NCI-H774 (cell line): Measurements from ENCODE around the gene NPHS1.

Source experiments
- DNase-seq: peaks from one replicate; lab custom pipeline; 2025; lab: John Stamatoyannopoulos, UW

Gene NPHS1

GRCh38 chr19:35787227-35787799, 65.0 kb downstream of the NPHS1 start:
- no peak for DNase-seq

GRCh38 chr19:35786299-35787160, 65.8 kb downstream of the NPHS1 start:
- DNase-seq = no peak

DNA sequence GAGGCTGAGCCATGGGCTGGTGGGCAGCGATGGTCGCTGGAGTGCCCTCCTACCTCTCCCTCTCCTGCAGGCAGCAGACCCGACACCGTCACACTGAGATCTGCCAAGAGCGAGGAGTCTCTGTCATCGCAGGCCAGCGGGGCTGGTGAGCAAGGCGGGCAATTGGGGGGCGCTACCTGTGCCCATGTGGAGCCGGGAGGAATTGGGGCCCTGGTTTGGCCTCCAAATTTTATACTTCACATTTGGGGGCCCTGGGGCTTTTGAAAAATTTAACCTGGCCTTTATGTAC, 67.0 kb downstream of the NPHS1 start:
- DNase-seq = no peak

DNA sequence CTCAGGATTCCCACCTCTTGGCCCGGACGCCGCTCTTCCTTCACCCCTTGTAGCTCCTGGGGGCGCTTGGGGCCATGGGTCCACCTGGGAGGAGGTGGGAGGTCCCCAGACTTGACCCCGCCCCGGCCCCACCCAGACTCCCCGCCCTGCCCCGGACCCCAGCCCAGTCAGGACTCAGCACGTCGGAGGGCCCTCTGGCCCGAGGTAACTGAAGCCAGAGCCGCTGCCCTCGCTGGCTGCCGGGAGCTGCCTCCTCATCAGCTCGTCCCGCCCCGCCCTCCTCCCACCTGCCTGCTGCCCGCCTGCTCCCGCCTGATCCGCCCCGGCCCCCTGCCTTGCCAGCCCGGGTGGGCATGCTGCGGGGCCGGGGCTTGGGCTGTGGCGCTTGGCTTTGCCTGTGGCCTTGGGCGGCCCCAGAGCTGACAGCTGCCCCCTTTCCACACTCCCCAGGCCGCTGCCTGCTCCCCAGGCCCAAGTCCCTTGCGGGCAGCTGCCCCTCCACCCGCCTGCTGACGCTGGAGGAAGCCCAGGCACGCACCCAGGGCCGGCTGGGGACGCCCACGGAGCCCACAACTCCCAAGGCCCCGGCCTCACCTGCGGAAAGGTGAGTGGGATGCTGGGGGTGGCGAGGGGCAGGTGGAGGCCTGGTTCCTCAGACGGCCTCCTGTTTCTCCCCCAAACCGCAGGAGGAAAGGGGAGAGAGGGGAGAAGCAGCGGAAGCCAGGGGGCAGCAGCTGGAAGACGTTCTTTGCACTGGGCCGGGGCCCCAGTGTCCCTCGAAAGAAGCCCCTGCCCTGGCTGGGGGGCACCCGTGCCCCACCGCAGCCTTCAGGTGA, 67.6 kb downstream of the NPHS1 start:
- DNase-seq = no peak

- no peak for DNase-seq
Measured at GRCh38 chr19:35783469-35784434, 68.6 kb downstream of the NPHS1 start.

DNA sequence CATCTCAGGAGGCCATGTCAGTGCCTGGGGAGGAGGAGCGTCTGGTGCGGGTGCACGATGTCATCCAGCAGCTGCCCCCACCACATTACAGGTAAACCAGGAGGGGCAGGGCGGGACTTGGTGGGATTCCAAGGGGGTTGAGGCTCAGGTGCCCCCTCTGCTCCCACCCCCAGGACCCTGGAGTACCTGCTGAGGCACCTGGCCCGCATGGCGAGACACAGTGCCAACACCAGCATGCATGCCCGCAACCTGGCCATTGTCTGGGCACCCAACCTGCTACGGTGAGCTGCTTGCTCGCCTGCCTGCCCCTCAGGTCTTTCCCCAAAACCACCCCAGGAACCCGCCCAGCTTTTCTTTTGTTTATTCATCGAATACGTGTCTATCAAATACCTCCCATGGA, 69.7 kb downstream of the NPHS1 start:
- no peak for DNase-seq

DNA sequence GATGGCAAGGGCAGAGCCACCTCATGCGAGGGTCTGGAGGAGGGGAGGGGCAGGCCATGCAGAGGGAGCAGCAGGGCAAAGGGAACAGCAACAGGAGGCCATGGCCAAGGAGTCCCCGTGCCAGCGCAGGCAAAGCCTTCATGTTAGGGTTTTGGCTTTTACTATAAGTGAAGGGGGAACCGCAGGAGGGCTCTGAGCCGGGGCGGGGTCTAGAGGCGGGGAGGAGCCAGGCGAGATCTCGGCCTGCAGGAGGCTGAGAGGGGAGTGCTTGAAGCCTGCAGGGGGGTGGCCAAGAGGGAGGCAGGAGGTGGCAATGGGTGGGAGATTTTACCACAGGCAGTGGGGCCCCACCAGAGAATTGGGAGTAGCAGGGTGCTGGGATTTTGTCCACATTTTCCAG, 70.7 kb downstream of the NPHS1 start:
- no peak for DNase-seq

- no peak for DNase-seq
Measured at GRCh38 chr19:35780717-35781116, 71.6 kb downstream of the NPHS1 start.

DNA sequence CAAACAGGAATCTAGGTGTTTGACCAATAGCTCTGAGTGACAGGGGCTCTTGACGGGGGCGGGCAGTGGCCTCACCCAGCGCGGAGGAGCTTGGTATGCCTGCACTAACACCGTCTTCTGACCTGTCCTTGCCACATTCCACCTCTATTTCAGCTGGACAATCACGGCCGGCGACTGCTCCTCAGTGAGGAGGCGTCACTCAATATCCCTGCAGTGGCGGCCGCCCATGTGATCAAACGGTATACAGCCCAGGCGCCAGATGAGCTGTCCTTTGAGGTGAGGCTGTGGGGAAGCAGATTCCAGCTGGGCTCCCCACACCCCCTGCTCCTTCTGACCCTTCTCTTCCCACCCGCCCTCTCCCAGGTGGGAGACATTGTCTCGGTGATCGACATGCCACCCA, 72.2 kb downstream of the NPHS1 start:
- no peak for DNase-seq

- DNase-seq = no peak
Measured at GRCh38 chr19:35779033-35779432, 73.3 kb downstream of the NPHS1 start.

- DNase-seq = no peak
Measured at GRCh38 chr19:35777961-35778360, 74.3 kb downstream of the NPHS1 start.

DNA sequence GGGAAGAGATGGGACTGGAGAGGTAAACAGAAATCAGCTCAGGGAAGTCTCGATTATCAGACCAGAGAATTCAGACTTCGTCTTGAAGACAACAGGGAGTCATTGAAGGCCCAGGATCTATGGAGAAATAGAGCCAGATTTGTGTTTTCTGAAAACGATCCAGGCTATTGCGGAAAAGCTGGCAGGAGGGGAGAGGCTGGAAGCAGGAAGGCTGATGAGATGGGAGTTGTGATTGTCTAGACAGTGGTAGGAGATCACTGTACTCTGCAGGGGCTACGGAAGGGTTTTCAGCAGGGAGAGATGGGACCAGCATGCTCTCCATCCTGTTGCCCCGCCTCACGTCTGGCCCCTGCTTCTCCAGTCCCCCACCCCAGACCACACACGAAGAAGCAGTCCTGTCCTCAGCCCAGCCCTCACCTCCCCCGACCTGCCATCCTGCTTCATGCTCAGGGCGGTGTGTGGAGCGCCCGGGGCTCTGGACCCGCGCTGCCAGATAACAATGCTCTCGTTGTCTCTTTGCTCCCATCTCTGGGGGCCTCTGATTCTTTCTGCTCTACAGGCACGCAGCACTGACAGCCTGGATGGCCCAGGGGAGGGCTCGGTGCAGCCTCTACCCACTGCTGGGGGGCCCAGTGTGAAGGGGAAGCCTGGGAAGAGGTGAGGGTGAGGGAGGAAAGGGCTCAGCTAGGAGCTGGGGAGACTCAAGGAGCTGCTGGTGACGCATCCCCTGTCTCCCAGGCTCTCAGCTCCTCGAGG, 75.0 kb downstream of the NPHS1 start:
- DNase-seq = no peak

DNA sequence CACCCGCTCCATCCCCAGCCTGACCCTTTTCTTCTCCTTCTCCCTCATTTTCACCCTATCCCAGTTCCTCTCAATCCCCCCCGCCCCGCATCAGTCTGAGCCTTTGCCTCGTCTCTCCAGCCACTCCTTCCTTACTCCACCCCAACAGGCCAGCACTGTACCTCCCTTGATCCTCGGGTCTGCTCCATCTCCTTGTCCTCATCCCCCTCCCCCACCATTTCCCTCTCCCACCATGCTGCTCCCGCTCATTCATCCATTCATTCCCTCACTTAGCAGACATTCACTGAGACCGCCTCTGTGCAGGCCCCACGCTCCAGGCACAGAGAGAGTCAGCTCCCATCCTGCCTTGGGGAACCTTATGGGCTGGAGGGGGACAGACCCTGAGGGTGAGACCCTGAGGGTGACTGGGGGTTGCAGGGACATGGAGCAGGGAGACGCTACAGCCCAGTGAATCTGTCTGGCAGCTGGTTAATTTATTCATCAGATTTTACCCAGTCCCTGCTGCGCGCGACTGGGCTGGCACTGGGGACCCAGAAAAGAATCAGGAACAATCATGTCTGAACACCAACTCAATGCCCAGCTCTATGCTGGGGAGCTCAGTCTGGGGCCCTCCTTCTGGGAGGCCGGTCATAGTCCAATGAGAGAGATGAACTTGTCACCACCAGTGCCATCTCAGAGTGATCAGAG, 76.1 kb downstream of the NPHS1 start:
- no peak for DNase-seq
